Glutamatergic neuron (in vitro differentiated cells): Measurements from ENCODE around the gene PRAC1. TPM values are rescaled to one million over a fixed set of nuclear protein-coding genes. Genes with fewer than 3 reads are reported as not detected.

Source experiments
- DNase-seq: peaks from one replicate; pipeline ENCODE4 v3.0.0; 2022
- H3K27ac Mint-ChIP-seq: one replicate; pipeline ENCODE4 v1.8.0; 2020; ENCODE audit warnings: mild to moderate bottlenecking, mixed read lengths, inconsistent platforms; ENCODE audit not compliant: unreplicated experiment
- H3K27me3 Mint-ChIP-seq: one replicate; pipeline ENCODE4 v1.8.0; 2020; ENCODE audit warnings: mild to moderate bottlenecking, moderate library complexity, mixed read lengths, inconsistent platforms; ENCODE audit not compliant: unreplicated experiment
- H3K36me3 Mint-ChIP-seq: one replicate; pipeline ENCODE4 v1.8.0; 2020; ENCODE audit warnings: mild to moderate bottlenecking, mixed read lengths, inconsistent platforms; ENCODE audit not compliant: unreplicated experiment
- H3K4me1 Mint-ChIP-seq: one replicate; pipeline ENCODE4 v1.8.0; 2020; ENCODE audit warnings: mild to moderate bottlenecking, low read depth, mixed read lengths, inconsistent platforms; ENCODE audit not compliant: unreplicated experiment
- H3K4me3 Mint-ChIP-seq: one replicate; pipeline ENCODE4 v1.8.0; 2020; ENCODE audit warnings: mild to moderate bottlenecking, mixed read lengths, inconsistent platforms; ENCODE audit not compliant: unreplicated experiment
- H3K9me3 Mint-ChIP-seq: one replicate; pipeline ENCODE4 v1.8.0; 2020; ENCODE audit warnings: mild to moderate bottlenecking, moderate library complexity, mixed read lengths, inconsistent platforms; ENCODE audit not compliant: unreplicated experiment
- total RNA-seq: library from RNA; stranded (reverse); fragmentation: NEBNext Ultra II Directional; extraction: Animal tissue kit (Norgen Biotek cat#: 25700); gene quantifications from one replicate; pipeline ENCODE4 v1.2.1, GENCODE V29; 2021; ENCODE audit not compliant: unreplicated experiment
- TF ChIP-seq, protein P1 (sequence below): fragments of 200-600 bp; sonication (generic); IDR thresholded peaks from one replicate; pipeline ENCODE4 v1.5.0; 2021; ENCODE audit not compliant: partially characterized antibody, unreplicated experiment

The PRAC1 gene
- total RNA-seq, 1 donor from 2014 or later: not detected

DNA sequence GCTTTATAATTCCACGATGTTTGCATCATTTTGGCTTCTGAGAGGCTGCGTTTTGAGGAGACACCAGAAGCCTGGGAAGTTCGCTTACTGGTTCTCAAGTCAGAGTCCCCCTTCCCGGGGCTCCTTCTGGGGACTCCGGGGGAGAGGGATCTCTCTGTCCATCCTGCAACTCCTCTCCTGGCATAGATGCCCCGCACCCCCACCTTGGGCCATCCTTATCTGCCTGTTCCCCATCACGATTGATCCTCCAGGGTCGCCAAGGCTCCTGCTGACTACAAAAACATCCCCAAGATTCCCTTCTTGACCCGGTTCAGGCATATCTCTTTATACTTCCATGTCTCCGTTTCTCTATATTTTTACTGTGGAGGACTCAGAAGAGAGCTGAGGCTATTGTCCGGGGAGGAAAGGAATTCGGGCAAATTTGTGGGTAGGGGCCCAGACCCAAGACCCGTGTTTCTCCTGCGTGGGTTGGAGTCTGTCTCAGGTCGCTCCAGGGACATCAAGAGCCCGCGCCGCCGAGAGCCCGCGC is 24.7 kb upstream of the PRAC1 start:
- no peak for DNase-seq
- Mint-ChIP-seq H3K9me3 (peaks cover 5% of the 10 kb centered on the region), H3K36me3 (no peaks in the 10 kb centered on the region), H3K4me3 (no peak overlapping the region), H3K27ac (no peak overlapping the region), H3K4me1 (peaks cover 10% of the 10 kb centered on the region), H3K27me3 (peaks cover 53% of the 10 kb centered on the region)
- TF ChIP-seq, protein P1, sequence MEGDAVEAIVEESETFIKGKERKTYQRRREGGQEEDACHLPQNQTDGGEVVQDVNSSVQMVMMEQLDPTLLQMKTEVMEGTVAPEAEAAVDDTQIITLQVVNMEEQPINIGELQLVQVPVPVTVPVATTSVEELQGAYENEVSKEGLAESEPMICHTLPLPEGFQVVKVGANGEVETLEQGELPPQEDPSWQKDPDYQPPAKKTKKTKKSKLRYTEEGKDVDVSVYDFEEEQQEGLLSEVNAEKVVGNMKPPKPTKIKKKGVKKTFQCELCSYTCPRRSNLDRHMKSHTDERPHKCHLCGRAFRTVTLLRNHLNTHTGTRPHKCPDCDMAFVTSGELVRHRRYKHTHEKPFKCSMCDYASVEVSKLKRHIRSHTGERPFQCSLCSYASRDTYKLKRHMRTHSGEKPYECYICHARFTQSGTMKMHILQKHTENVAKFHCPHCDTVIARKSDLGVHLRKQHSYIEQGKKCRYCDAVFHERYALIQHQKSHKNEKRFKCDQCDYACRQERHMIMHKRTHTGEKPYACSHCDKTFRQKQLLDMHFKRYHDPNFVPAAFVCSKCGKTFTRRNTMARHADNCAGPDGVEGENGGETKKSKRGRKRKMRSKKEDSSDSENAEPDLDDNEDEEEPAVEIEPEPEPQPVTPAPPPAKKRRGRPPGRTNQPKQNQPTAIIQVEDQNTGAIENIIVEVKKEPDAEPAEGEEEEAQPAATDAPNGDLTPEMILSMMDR: no peak

DNA sequence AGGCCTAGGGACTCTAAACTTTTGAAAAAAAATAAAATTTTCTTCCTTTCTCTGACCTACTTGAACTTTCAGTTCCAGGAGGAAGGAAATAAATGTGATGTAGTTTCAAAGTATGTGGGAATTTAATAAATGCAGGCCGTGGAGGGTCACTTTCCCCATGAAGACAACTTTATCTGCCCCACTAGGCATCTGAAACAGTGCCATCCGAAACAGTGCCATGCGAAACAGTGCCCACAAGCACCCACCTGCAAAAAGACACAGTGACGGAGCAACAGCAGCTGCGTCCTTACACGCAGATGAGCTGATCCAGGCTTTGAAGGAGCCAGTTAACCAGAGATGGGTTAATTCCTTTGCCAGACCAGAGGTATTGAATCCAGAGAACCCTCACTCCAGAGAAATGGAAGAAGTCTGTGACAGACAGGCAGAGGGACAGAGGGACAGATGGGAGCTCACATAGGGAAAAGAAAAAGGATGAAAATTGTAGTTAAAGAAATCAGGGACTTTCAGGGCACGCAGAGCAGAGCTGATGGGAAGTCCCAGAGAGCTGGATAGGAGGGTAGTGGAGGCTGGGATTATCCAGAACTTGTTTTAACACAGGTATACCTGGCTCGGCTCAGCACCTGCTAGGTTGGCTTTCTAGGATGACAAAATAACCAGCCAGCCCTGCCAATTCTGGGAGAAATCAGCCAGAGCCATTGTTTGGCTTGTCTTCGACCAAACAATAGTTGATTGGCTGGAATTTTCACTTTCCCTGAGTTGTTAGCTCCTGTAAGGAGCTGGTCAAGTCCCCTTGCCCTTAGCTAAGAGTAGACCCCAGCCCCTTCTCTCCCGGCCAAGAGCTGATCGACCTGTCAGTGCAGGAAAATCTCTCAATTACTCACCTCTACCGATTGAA is 23.3 kb upstream of the PRAC1 start:
- Mint-ChIP-seq H3K36me3 (no peaks in the 10 kb centered on the region), H3K4me3 (no peak overlapping the region), H3K27ac (peak overlapping the region; percentile 2), H3K27me3 (peaks cover 46% of the 10 kb centered on the region), H3K4me1 (no peaks in the 10 kb centered on the region), H3K9me3 (peaks cover 5% of the 10 kb centered on the region)
- DNase-seq: no peak
- TF ChIP-seq, protein P1: no peak

DNA sequence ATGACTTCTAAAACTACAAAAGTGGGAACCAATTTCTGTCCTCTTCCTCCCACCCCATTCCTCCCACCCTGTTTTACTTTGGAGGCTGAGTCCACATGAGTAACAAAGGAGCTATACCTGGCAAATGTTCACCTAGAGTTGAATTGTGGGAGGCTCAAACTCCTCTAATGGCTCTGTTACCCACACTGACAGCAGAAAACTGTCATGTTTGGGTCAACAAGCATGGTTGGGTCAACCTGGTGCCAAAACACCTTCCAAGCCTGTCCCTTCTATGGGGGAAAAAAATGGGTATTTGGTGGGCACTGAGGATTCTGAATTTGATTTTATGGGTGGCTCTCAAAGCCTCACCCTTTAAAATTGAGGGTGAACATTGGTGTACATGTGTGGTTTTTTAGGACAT is 18.2 kb upstream of the PRAC1 start:
- H3K4me1 Mint-ChIP-seq: no peaks in the 10 kb centered on the region
- H3K36me3 Mint-ChIP-seq: no peaks in the 10 kb centered on the region
- TF ChIP-seq, protein P1: no peak
- no peak overlapping the region for H3K4me3 Mint-ChIP-seq
- peaks cover 42% of the 10 kb centered on the region for H3K27me3 Mint-ChIP-seq
- DNase-seq: no peak
- H3K27ac Mint-ChIP-seq: no peak overlapping the region
- peaks cover 2% of the 10 kb centered on the region for H3K9me3 Mint-ChIP-seq

DNA sequence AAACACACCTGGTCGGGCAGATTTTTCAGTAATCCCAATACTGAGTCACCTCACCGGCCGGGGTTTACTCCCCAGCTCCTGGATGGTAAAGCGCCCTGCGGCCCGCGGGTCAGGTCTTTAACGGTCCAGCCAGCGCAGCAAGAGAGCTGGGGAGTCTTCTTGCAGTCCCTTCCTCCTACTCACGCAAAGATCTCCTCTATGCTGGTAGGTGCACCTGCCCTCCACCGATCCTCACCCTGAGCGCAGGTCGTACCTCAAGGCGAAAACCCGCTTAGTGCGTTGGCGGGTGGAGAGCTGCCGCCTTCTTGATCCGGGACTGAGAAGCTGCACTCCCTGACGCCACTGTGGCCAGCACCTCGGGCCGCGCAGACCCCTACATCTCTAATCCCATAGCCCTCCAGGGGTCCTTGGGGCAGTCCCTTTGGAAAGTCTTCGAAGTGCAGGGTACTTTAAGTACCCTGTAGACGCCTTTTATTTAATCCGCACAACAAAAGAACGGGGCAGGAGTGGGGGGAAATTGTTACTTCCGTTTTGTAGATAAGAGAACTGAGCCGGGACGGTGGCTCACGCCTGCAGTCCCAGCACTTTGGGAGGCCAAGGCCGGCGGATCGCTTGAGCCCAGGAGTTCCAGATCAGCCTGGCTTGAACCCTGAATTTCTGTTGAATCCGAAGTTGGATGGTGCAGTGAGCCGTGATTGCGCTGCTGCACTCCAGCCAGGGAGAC is 16.6 kb upstream of the PRAC1 start:
- no peak for DNase-seq
- Mint-ChIP-seq H3K27ac (peak overlapping the region; percentile 28), H3K36me3 (no peaks in the 10 kb centered on the region), H3K4me1 (no peaks in the 10 kb centered on the region), H3K27me3 (peaks cover 44% of the 10 kb centered on the region), H3K4me3 (no peak overlapping the region), H3K9me3 (peaks cover 2% of the 10 kb centered on the region)
- TF ChIP-seq, protein P1: no peak
